Right ventricle myocardium superior (tissue), 1 donor: ENCODE data around the gene DUSP22. TPM values are rescaled to one million over a fixed set of nuclear protein-coding genes. Genes with fewer than 3 reads are reported as not detected.

Source experiments
- ATAC-seq: fragments of 200-7000 bp; cut with Tn5 transposase; one replicate; pipeline ENCODE4 v1.9.1; 2020; ENCODE audit warnings: mild to moderate bottlenecking; ENCODE audit not compliant: poor library complexity
- DNase-seq: peaks from one replicate; pipeline ENCODE4 v3.0.0-alpha.2; 2020
- intact Hi-C: fragments of 100-400 bp; cut with DNase I; formaldehyde crosslinking; loops from one replicate; pipeline ENCODE4 v1.11.2; 2022
- total RNA-seq: library from RNA; stranded (reverse); fragmentation: NEBNext Ultra II Directional; extraction: Animal tissue kit (Norgen Biotek cat#: 25700); gene quantifications from one replicate; pipeline ENCODE4 v1.2.1, GENCODE V29; 2021
- donor health status: DM: no; HTN: yes; CAD: no; lungs with severe emphysema.

The DUSP22 gene
- total RNA-seq, 1 donor from 2014 or later: 50.5 TPM

- intact Hi-C loops: no loop called here
- DNase-seq (no peak), ATAC-seq (peak; percentile 57)
Observed at GRCh38 chr6:305371-306206, 13.3 kb downstream of the DUSP22 start.

- DNase-seq (no peak), ATAC-seq (peak; percentile 38)
- intact Hi-C loops: no loop called here
Observed at GRCh38 chr6:306641-307061, 14.4 kb downstream of the DUSP22 start.

- intact Hi-C loops: no loop called here
- ATAC-seq (peak; percentile 6), DNase-seq (peak; percentile 66)
Observed at GRCh38 chr6:307065-307814, 15.0 kb downstream of the DUSP22 start.

- DNase-seq (peak; percentile 46), ATAC-seq (no peak)
- intact Hi-C loops: no loop called here
Observed at GRCh38 chr6:307874-308273, 15.6 kb downstream of the DUSP22 start.

GRCh38 chr6:308307-308706 is 16.0 kb downstream of the DUSP22 start:
- ATAC-seq (no peak), DNase-seq (no peak)
- intact Hi-C loops: no loop called here

GRCh38 chr6:308768-309167 is 16.5 kb downstream of the DUSP22 start:
- intact Hi-C loops: no loop called here
- ATAC-seq: no peak
- peak; percentile 36 for DNase-seq

- DNase-seq: peak; percentile 38
- intact Hi-C loops: no loop called here
- ATAC-seq: no peak
Observed at GRCh38 chr6:309947-310346, 17.7 kb downstream of the DUSP22 start.

GRCh38 chr6:310671-311070 is 18.4 kb downstream of the DUSP22 start:
- no peak for DNase-seq
- intact Hi-C loops: no loop called here
- no peak for ATAC-seq

GRCh38 chr6:311679-312220 is 19.5 kb downstream of the DUSP22 start:
- intact Hi-C loops: no loop called here
- ATAC-seq (peak; percentile 75), DNase-seq (no peak)

- intact Hi-C loops: no loop called here
- ATAC-seq: peak; percentile 33
- DNase-seq: peak; percentile 57
Observed at GRCh38 chr6:313087-313486, 20.8 kb downstream of the DUSP22 start.

GRCh38 chr6:313917-314316 is 21.6 kb downstream of the DUSP22 start:
- no peak for ATAC-seq
- intact Hi-C loops: no loop called here
- DNase-seq: no peak

- ATAC-seq: no peak
- intact Hi-C loops: no loop called here
- no peak for DNase-seq
Observed at GRCh38 chr6:314377-314776, 22.1 kb downstream of the DUSP22 start.

GRCh38 chr6:315226-315625 is 22.9 kb downstream of the DUSP22 start:
- intact Hi-C loops: no loop called here
- ATAC-seq (no peak), DNase-seq (no peak)

- ATAC-seq (no peak), DNase-seq (no peak)
- intact Hi-C loops: no loop called here
Observed at GRCh38 chr6:315921-316752, 23.9 kb downstream of the DUSP22 start.

- intact Hi-C loops: no loop called here
- DNase-seq: no peak
- no peak for ATAC-seq
Observed at GRCh38 chr6:316753-317038, 24.4 kb downstream of the DUSP22 start.

GRCh38 chr6:317060-317447 is 24.8 kb downstream of the DUSP22 start:
- no peak for DNase-seq
- ATAC-seq: no peak
- intact Hi-C loops: no loop called here

- ATAC-seq: no peak
- no peak for DNase-seq
- intact Hi-C loops: no loop called here
Observed at GRCh38 chr6:317448-318144, 25.3 kb downstream of the DUSP22 start.

- intact Hi-C loops: no loop called here
- DNase-seq (no peak), ATAC-seq (no peak)
Observed at GRCh38 chr6:318243-318890, 26.1 kb downstream of the DUSP22 start.
